B cell (primary cell): Measurements from ENCODE around the gene ZIC2. TPM values are rescaled to one million over a fixed set of nuclear protein-coding genes. Genes with fewer than 3 reads are reported as not detected.

ENCODE experiments used
- ATAC-seq: fragments of 200-7000 bp; cut with Tn5 transposase; one replicate; pipeline ENCODE4 v1.10.0; 2021; ENCODE audit warnings: low read depth, mild to moderate bottlenecking, moderate number of reproducible peaks, moderate library complexity
- CTCF ChIA-PET: fragments of 350-600 bp; sonication (Branson Sonifier 250); formaldehyde crosslinking; loops from one replicate; lab custom pipeline; 2021; ENCODE audit warnings: antibody characterized with exemption, inconsistent platforms; lab: Charles Lee
- POLR2A ChIA-PET: fragments of 350-600 bp; sonication (Branson Sonifier 250); formaldehyde crosslinking; loops from one replicate; lab custom pipeline; 2021; ENCODE audit warnings: antibody characterized with exemption; lab: Charles Lee
- DNase-seq: peaks from one replicate; pipeline ENCODE4 v3.0.0; 2013
- H2AFZ ChIP-seq: 2 replicates; pipeline ENCODE4 v1.6.1; 2012; ENCODE audit warnings: mild to moderate bottlenecking, low read depth, low read length; ENCODE audit not compliant: insufficient read depth, poor library complexity, severe bottlenecking
- H3K27ac ChIP-seq, 2 donors: 1 replicate in 1 of 2; 2 replicates in 1 of 2; pipeline ENCODE4 v1.5.1; 2012 to 2013; ENCODE audit warnings: low read length in 2 of 2, mild to moderate bottlenecking in 2 of 2, moderate library complexity in 1 of 2
- H3K27me3 ChIP-seq, 4 experiments: fragments of 200-600 bp in 1 of 4; sonication (generic) in 1 of 4; replicated peaks in 1 of 4; 1 replicate in 2 of 4; 2 replicates in 2 of 4; pipeline versions ENCODE4 v1.6.1 to v1.7.0; 2013 to 2016; ENCODE audit warnings: low read length in 3 of 4, mild to moderate bottlenecking in 2 of 4, mixed read lengths in 1 of 4, moderate library complexity in 1 of 4; ENCODE audit not compliant: insufficient read depth in 4 of 4, control insufficient read depth in 3 of 4; ENCODE audit errors: control extremely low read depth in 1 of 4
- H3K36me3 ChIP-seq, 2 experiments: replicated peaks in 1 of 2; 1 replicate in 1 of 2; 2 replicates in 1 of 2; pipeline versions ENCODE4 v1.6.1 to v1.7.1; 2013; ENCODE audit warnings: low read length in 1 of 2; ENCODE audit not compliant: insufficient read depth in 2 of 2, control insufficient read depth in 1 of 2; ENCODE audit errors: control extremely low read depth in 1 of 2, extremely low read depth in 1 of 2
- H3K4me1 ChIP-seq, 2 donors: fragments of 200-600 bp in 1 of 2; sonication (generic) in 1 of 2; 1 replicate in 1 of 2; 2 replicates in 1 of 2; pipeline versions ENCODE4 v1.5.1 to v1.6.1; 2013 to 2017; ENCODE audit warnings: low read length in 2 of 2; ENCODE audit not compliant: control insufficient read depth in 2 of 2, insufficient read depth in 2 of 2
- H3K4me2 ChIP-seq: replicated peaks from 2 replicates; pipeline ENCODE3; 2012; ENCODE audit warnings: mild to moderate bottlenecking, low read depth, low read length; ENCODE audit not compliant: poor library complexity, severe bottlenecking
- H3K4me3 ChIP-seq, 5 experiments: fragments of 200-600 bp in 1 of 5; sonication (generic) in 1 of 5; 1 replicate in 3 of 5; 2 replicates in 2 of 5; pipeline versions ENCODE4 v1.5.1 to v1.7.0; 2011 to 2016; ENCODE audit warnings: low read length in 4 of 5, mild to moderate bottlenecking in 4 of 5, low read depth in 2 of 5, control low read depth in 1 of 5, moderate library complexity in 1 of 5; ENCODE audit not compliant: insufficient read depth in 1 of 5; ENCODE audit errors: control extremely low read depth in 1 of 5, extremely low read depth in 1 of 5
- H3K79me2 ChIP-seq: fragments of 200-600 bp; sonication (generic); one replicate; pipeline ENCODE4 v1.6.0; 2016; ENCODE audit warnings: low read length; ENCODE audit not compliant: control insufficient read depth, insufficient read depth
- H3K9ac ChIP-seq: fragments of 200-600 bp; sonication (generic); 2 replicates; pipeline ENCODE4 v1.6.1; 2017; ENCODE audit warnings: mild to moderate bottlenecking, low read length, moderate library complexity
- H3K9me3 ChIP-seq, 3 donors: one replicate each; pipeline versions ENCODE4 v1.6.1 to v1.7.1; 2013; ENCODE audit warnings: low read length in 2 of 3; ENCODE audit not compliant: control insufficient read depth in 2 of 3, insufficient read depth in 1 of 3; ENCODE audit errors: control extremely low read depth in 1 of 3
- H4K20me1 ChIP-seq: 2 replicates; pipeline ENCODE4 v1.6.0; 2012; ENCODE audit warnings: mild to moderate bottlenecking, low read length; ENCODE audit not compliant: insufficient read depth, control insufficient read depth, poor library complexity, severe bottlenecking
- H3K27ac Mint-ChIP-seq: one replicate; pipeline ENCODE4 v1.8.0; 2021; ENCODE audit warnings: mixed read lengths
- H3K27me3 Mint-ChIP-seq: one replicate; pipeline ENCODE4 v1.8.0; 2021; ENCODE audit warnings: mixed read lengths
- H3K4me1 Mint-ChIP-seq: one replicate; pipeline ENCODE4 v1.8.0; 2021; ENCODE audit warnings: mixed read lengths
- H3K4me3 Mint-ChIP-seq: one replicate; pipeline ENCODE4 v1.8.0; 2021; ENCODE audit warnings: mixed read lengths
- H3K9me3 Mint-ChIP-seq: one replicate; pipeline ENCODE4 v1.8.0; 2022; ENCODE audit warnings: mixed read lengths; ENCODE audit not compliant: insufficient read depth
- EZH2 ChIP-seq: IDR thresholded peaks from 2 replicates; pipeline ENCODE4 v1.6.1; 2012; ENCODE audit warnings: borderline replicate concordance, low read depth, mild to moderate bottlenecking, moderate library complexity, low read length; ENCODE audit not compliant: insufficient read depth, poor library complexity, severe bottlenecking
- WGBS: methylation state at CpG from one replicate; pipeline ENCODE4 v1.1.5; 2013; ENCODE audit warnings: missing lambda C conversion rate; ENCODE audit not compliant: insufficient coverage; 5-methylcytosine and 5-hydroxymethylcytosine counted together
- intact Hi-C: fragments of 100-400 bp; cut with micrococcal nuclease; formaldehyde crosslinking; loops from one replicate; pipeline ENCODE4 v1.10.0; 2022
- polyA plus RNA-seq: library from polyadenylated mRNA; depleted of rRNA; stranded (reverse); fragments of >200 nt; gene quantifications from 2 replicates; pipeline ENCODE4 v1.2.3, GENCODE V29; 2012
- total RNA-seq, 2 donors: library from RNA; stranded (reverse); fragments of 120-200 nt in 1 of 2; gene quantifications; 1 replicate in 1 of 2; 2 replicates in 1 of 2; pipeline versions ENCODE4 v1.2.3 to v1.2.4, GENCODE V29; 2013 to 2022
- TF ChIP-seq, protein P1 (sequence below): fragments of 200-600 bp; IDR thresholded peaks from one replicate; pipeline ENCODE4 v1.8.0; 2022; ENCODE audit warnings: antibody characterized with exemption, mild to moderate bottlenecking

Gene ZIC2
- total and polyA plus RNA-seq, 2 donors (not counting 1 experiment from before 2014, with no cell fraction given), result not detected

DNA sequence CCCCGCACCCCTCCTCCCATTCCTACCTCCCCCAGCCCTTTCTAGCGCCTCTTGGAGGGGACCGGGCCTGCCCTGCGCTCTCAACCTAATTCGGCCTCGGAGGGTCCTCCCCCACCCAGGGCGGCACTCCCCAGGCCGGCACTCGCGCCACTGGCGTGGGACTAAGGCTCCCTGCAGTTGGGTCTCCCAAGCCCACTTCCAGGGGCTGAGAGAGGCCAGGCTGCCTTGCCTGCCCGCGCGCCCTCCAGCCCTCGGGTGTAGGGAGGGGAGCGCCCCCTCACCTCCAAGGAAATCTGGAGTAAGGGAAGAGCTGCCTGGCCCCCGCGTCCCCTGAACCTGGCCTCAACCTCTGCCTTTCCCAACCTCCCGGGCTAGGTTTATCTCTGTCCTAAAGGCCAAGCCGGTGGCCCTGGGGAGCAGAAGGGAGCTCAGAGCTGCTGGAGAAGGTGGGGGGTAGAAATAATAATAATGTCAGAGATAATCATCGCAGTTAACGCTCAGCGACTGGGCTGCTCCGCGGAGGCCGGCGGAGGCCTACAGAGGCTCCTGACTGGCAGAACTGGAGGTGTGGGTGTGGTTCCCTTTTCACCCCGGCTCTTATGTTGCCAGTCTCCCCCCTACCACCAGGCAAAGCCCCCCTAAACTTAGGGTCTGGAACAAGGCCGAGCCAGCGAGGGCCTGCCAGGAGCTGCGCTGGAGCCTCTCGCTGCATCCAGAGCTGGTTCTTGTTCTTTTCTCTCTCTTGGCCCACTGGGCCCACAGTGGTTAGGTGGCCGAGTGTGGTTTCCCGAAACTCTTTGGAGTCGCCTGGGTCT is 9.6 kb downstream of the ZIC2 start:
- no peak overlapping the region for H2AFZ ChIP-seq
- intact Hi-C loops, result no loop called here
- H3K27ac Mint-ChIP-seq, result no peak overlapping the region
- no peak overlapping the region for H3K4me2 ChIP-seq
- no peak overlapping the region for H3K27ac ChIP-seq
- peaks cover 3% of the 10 kb centered on the region for H3K9me3 Mint-ChIP-seq
- no peaks in the 10 kb centered on the region for H4K20me1 ChIP-seq
- no peak overlapping the region for H3K9ac ChIP-seq
- H3K4me3 ChIP-seq, result no peak overlapping the region
- H3K4me3 Mint-ChIP-seq, result no peak overlapping the region
- CTCF ChIA-PET, result no interaction called here
- TF ChIP-seq EZH2, result no peak
- TF ChIP-seq, protein P1, sequence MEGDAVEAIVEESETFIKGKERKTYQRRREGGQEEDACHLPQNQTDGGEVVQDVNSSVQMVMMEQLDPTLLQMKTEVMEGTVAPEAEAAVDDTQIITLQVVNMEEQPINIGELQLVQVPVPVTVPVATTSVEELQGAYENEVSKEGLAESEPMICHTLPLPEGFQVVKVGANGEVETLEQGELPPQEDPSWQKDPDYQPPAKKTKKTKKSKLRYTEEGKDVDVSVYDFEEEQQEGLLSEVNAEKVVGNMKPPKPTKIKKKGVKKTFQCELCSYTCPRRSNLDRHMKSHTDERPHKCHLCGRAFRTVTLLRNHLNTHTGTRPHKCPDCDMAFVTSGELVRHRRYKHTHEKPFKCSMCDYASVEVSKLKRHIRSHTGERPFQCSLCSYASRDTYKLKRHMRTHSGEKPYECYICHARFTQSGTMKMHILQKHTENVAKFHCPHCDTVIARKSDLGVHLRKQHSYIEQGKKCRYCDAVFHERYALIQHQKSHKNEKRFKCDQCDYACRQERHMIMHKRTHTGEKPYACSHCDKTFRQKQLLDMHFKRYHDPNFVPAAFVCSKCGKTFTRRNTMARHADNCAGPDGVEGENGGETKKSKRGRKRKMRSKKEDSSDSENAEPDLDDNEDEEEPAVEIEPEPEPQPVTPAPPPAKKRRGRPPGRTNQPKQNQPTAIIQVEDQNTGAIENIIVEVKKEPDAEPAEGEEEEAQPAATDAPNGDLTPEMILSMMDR, result no peak
- DNase-seq (peak; percentile 20), ATAC-seq (no peak)
- WGBS, result 14% methylated on average over 27 of the region's 35 CpGs
- peaks cover 8 to 99% (median 79%) of the 10 kb centered on the region in 4 experiments for H3K27me3 ChIP-seq
- H3K4me1 Mint-ChIP-seq, result peaks cover 10% of the 10 kb centered on the region
- H3K9me3 ChIP-seq, result peaks cover 3 to 57% (median 34%) of the 10 kb centered on the region in 3 donors
- H3K27me3 Mint-ChIP-seq, result peaks cover 88% of the 10 kb centered on the region
- no peaks in the 10 kb centered on the region for H3K36me3 ChIP-seq
- peaks cover 26 to 43% of the 10 kb centered on the region in 2 donors for H3K4me1 ChIP-seq
- H3K79me2 ChIP-seq, result no peaks in the 10 kb centered on the region
- POLR2A ChIA-PET, result no interaction called here
